Smooth muscle cell (in vitro differentiated cells): ENCODE measurements around the gene CPXM1. TPM values are rescaled to one million over a fixed set of nuclear protein-coding genes. Genes with fewer than 3 reads are reported as not detected.
"Not testable (repeated sequence)": the region's sequence is repeated elsewhere in the genome, so short reads cannot be mapped to it uniquely, and the experiment has no call there.

ENCODE experiments used
- DNase-seq: peaks from one replicate; lab custom pipeline; 2025; ENCODE audit not compliant: unreplicated experiment; lab: John Stamatoyannopoulos, UW
- H2AFZ ChIP-seq: fragments of 200-600 bp; sonication (generic); 2 replicates; pipeline ENCODE4 v1.6.0; 2016; ENCODE audit warnings: antibody characterized with exemption, low read depth, mild to moderate bottlenecking
- H3F3A ChIP-seq: fragments of 200-600 bp; sonication (generic); 2 replicates; pipeline ENCODE4 v1.6.0; 2017; ENCODE audit warnings: antibody characterized with exemption, low read depth
- H3K27ac ChIP-seq: fragments of 200-600 bp; sonication (generic); 2 replicates; pipeline ENCODE4 v1.5.1; 2016; ENCODE audit warnings: low read depth, mild to moderate bottlenecking
- H3K27me3 ChIP-seq: fragments of 200-600 bp; sonication (generic); 2 replicates; pipeline ENCODE4 v1.6.1; 2016; ENCODE audit warnings: low read depth, mild to moderate bottlenecking
- H3K36me3 ChIP-seq: fragments of 200-600 bp; sonication (generic); 2 replicates; pipeline ENCODE4 v1.5.1; 2016; ENCODE audit warnings: low read depth
- H3K4me1 ChIP-seq: fragments of 200-600 bp; sonication (generic); 2 replicates; pipeline ENCODE4 v1.5.1; 2016; ENCODE audit warnings: low read depth
- H3K4me2 ChIP-seq: fragments of 200-600 bp; sonication (generic); 2 replicates; pipeline ENCODE4 v1.6.0; 2016; ENCODE audit warnings: mild to moderate bottlenecking
- H3K4me3 ChIP-seq: fragments of 200-600 bp; sonication (generic); 2 replicates; pipeline ENCODE4 v1.5.1; 2016; ENCODE audit warnings: mild to moderate bottlenecking
- H3K79me2 ChIP-seq: fragments of 200-600 bp; sonication (generic); 2 replicates; pipeline ENCODE4 v1.6.0; 2016; ENCODE audit warnings: low read depth, mild to moderate bottlenecking
- H3K9ac ChIP-seq: fragments of 200-600 bp; sonication (generic); 2 replicates; pipeline ENCODE4 v1.6.0; 2016; ENCODE audit warnings: low read depth
- H3K9me3 ChIP-seq: fragments of 200-600 bp; sonication (generic); replicated peaks from 2 replicates; pipeline ENCODE4 v1.5.1; 2016; ENCODE audit warnings: low read depth
- H4K20me1 ChIP-seq: fragments of 200-600 bp; sonication (generic); 2 replicates; pipeline ENCODE4 v1.6.0; 2016; ENCODE audit warnings: low read depth
- WGBS: methylation state at CpG from one replicate; pipeline ENCODE4 v1.1.7; 2016; ENCODE audit warnings: low lambda C conversion rate; 5-methylcytosine and 5-hydroxymethylcytosine counted together
- polyA plus RNA-seq: library from polyadenylated mRNA; unstranded; fragments of >200 nt; fragmentation: Nextera tagmentation; extraction: Ambion mirVana; gene quantifications from 2 replicates; pipeline ENCODE4 v1.2.1, GENCODE V29; 2016
- total RNA-seq: library from RNA; depleted of rRNA; stranded (reverse); fragments of >200 nt; gene quantifications from 2 replicates; pipeline ENCODE4 v1.2.3, GENCODE V29; 2014
- TF ChIP-seq, protein P1 (sequence below): fragments of 200-600 bp; sonication (generic); IDR thresholded peaks from 2 replicates; pipeline ENCODE4 v1.5.1; 2017; ENCODE audit warnings: borderline replicate concordance, mild to moderate bottlenecking, antibody characterized with exemption; ENCODE audit not compliant: insufficient read depth, poor library complexity, severe bottlenecking

The CPXM1 gene
- total and polyA plus RNA-seq, 2 experiments from 2014 or later, result 40.2 to 99.3 TPM

DNA sequence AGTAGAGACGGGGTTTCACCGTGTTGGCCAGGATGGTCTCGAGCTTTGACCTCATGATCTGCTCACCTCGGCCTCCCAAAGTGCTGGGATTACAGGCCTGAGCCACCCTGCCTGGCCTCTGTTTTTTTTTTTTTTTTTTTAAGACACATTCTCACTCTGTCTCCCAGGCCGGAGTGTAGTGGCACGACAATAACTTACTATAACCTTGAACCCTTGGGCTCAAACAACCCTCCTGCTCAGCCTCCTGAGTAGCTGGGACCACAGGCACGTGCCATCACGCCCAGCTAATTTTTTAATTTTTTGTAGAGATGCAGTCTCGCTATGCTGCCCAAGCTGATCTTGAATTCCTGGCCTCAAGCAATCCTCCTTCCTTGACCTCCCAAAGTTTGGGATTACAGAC lies 26.6 kb downstream of the CPXM1 start:
- no peaks in the 10 kb centered on the region for H3K9me3 ChIP-seq
- H2AFZ ChIP-seq, result no peak overlapping the region
- H3K27ac ChIP-seq, result no peak overlapping the region
- no peak for DNase-seq
- H3K79me2 ChIP-seq, result no peaks in the 10 kb centered on the region
- WGBS, result 94% methylated on average over 9 of the region's 9 CpGs
- TF ChIP-seq, protein P1, sequence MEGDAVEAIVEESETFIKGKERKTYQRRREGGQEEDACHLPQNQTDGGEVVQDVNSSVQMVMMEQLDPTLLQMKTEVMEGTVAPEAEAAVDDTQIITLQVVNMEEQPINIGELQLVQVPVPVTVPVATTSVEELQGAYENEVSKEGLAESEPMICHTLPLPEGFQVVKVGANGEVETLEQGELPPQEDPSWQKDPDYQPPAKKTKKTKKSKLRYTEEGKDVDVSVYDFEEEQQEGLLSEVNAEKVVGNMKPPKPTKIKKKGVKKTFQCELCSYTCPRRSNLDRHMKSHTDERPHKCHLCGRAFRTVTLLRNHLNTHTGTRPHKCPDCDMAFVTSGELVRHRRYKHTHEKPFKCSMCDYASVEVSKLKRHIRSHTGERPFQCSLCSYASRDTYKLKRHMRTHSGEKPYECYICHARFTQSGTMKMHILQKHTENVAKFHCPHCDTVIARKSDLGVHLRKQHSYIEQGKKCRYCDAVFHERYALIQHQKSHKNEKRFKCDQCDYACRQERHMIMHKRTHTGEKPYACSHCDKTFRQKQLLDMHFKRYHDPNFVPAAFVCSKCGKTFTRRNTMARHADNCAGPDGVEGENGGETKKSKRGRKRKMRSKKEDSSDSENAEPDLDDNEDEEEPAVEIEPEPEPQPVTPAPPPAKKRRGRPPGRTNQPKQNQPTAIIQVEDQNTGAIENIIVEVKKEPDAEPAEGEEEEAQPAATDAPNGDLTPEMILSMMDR, result no peak
- H3K4me3 ChIP-seq, result no peak overlapping the region
- H4K20me1 ChIP-seq, result no peaks in the 10 kb centered on the region
- no peaks in the 10 kb centered on the region for H3K36me3 ChIP-seq
- H3F3A ChIP-seq, result no peaks in the 10 kb centered on the region
- no peaks in the 10 kb centered on the region for H3K4me1 ChIP-seq
- H3K9ac ChIP-seq, result no peak overlapping the region
- no peak overlapping the region for H3K4me2 ChIP-seq
- H3K27me3 ChIP-seq, result peaks cover 4% of the 10 kb centered on the region

DNA sequence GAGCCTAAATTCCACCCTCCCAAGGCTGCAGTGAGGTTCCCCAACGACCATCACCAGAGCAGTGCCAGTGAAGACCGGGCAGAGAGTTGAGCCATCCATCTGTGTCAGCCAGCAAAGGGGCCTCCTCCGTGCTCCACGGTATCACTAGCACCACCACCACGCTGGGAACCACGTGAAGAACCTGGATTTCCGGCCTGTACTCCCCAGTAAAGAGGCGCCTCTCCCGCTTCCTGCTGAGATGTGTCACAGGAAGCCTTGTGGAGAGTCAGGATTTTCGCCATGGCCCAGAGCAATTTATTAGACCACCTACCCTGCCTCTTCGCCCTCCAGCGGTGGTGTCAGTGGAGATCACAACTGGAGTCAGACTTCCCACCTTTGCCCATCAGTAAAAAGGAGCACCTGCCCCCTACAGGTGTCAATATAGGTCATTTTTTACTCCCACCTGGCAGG lies 28.8 kb downstream of the CPXM1 start:
- 47% methylated on average over 12 of the region's 12 CpGs for WGBS

DNA sequence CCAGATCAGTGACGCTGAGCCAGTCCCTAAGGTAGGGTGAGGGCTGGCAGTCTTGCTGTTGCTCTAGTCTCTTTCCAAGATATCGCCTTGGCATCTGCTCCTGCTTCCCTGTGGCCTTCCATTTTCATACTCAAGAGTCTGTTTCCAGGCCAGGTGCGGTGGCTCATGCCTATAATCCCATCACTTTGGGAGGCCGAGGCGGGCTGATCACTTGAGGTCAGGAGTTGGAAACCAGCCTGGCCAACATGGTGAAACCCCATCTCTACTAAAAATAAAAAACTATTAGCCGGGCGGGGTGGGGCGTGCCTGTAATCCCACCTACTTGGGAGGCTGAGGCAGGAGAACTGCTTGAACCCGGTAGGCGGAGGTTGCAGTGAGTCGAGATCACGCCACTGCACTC lies 30.3 kb downstream of the CPXM1 start:
- not testable (repeated sequence) for H4K20me1 ChIP-seq, H3K4me3 ChIP-seq, H3K9me3 ChIP-seq, H3K9ac ChIP-seq, H3K36me3 ChIP-seq, H3K4me2 ChIP-seq, H3F3A ChIP-seq, H3K4me1 ChIP-seq, H3K27ac ChIP-seq, H2AFZ ChIP-seq, DNase-seq, H3K79me2 ChIP-seq
- 95% methylated on average over 12 of the region's 12 CpGs for WGBS
- H3K27me3 ChIP-seq, result peaks cover 10% of the 10 kb centered on the region

More for the DNA sequence above, 28.8 kb downstream of the CPXM1 start:
- no peak for DNase-seq
- H3K4me3 ChIP-seq, result no peak overlapping the region
- no peaks in the 10 kb centered on the region for H3K9me3 ChIP-seq
- H3K79me2 ChIP-seq, result no peaks in the 10 kb centered on the region
- H4K20me1 ChIP-seq, result no peaks in the 10 kb centered on the region
- H3K36me3 ChIP-seq, result no peaks in the 10 kb centered on the region
- TF ChIP-seq, protein P1, result no peak
- H3K4me1 ChIP-seq, result no peaks in the 10 kb centered on the region
- no peak overlapping the region for H3K4me2 ChIP-seq
- H3K9ac ChIP-seq, result no peak overlapping the region
- H3K27ac ChIP-seq, result no peak overlapping the region
- peaks cover 10% of the 10 kb centered on the region for H3K27me3 ChIP-seq
- no peaks in the 10 kb centered on the region for H3F3A ChIP-seq
- H2AFZ ChIP-seq, result no peak overlapping the region

DNA sequence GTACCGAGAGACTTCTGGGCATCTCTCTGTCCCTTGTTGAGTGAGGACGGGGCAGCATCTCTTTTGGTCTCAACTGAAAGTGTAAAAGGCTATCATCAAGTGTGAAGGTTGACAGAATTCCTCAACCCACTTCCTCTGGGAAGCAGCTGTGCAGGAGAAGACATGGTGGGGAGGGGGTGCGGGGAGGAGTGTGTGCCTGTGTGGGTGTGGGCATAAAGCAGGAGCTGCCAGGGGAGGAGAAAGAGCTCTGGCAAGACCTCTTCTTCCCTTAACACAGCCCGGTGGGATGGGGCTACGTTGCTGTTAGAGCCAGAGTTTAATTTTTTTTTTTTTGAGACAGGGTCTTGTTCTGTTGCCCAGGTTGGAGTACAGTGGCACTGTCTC lies 31.8 kb downstream of the CPXM1 start:
- no peaks in the 10 kb centered on the region for H4K20me1 ChIP-seq
- H3K4me3 ChIP-seq, result no peak overlapping the region
- no peaks in the 10 kb centered on the region for H3K79me2 ChIP-seq
- H3K27me3 ChIP-seq, result peaks cover 14% of the 10 kb centered on the region
- no peak overlapping the region for H2AFZ ChIP-seq
- H3F3A ChIP-seq, result no peaks in the 10 kb centered on the region
- no peaks in the 10 kb centered on the region for H3K36me3 ChIP-seq
- no peaks in the 10 kb centered on the region for H3K9me3 ChIP-seq
- H3K9ac ChIP-seq, result no peak overlapping the region
- 89% methylated on average over 5 of the region's 5 CpGs for WGBS
- no peak overlapping the region for H3K4me2 ChIP-seq
- TF ChIP-seq, protein P1, result no peak
- DNase-seq, result no peak
- H3K4me1 ChIP-seq, result no peaks in the 10 kb centered on the region
- H3K27ac ChIP-seq, result no peak overlapping the region
